HepG2 (cell line): ENCODE data around the gene GMEB2. TPM values are rescaled to one million over a fixed set of nuclear protein-coding genes. Genes with fewer than 3 reads are reported as not detected.

Source experiments
- CBFB ChIP-seq: sonication (generic); formaldehyde crosslinking; IDR thresholded peaks from 2 replicates; pipeline ENCODE4 v1.4.0; 2020; ENCODE audit warnings: missing genetic modification reagents
- CEBPB ChIP-seq: IDR thresholded peaks from 2 replicates; pipeline ENCODE4 v1.6.1; 2011; ENCODE audit warnings: low read depth, low read length, improper control_type of control experiment, borderline replicate concordance
- EZH2 ChIP-seq: conservative IDR thresholded peaks from 2 replicates; pipeline ENCODE4 v1.6.1; 2012; ENCODE audit warnings: mild to moderate bottlenecking, low read depth, low read length, moderate library complexity
- FOXJ3 ChIP-seq: sonication (generic); formaldehyde crosslinking; IDR thresholded peaks from 2 replicates; pipeline ENCODE4 v1.4.0; 2020; ENCODE audit warnings: missing genetic modification reagents, mild to moderate bottlenecking, borderline replicate concordance
- JUND ChIP-seq: sonication (generic); formaldehyde crosslinking; IDR thresholded peaks from 2 replicates; pipeline ENCODE4 v1.8.0; 2022; ENCODE audit warnings: mild to moderate bottlenecking, missing genetic modification reagents
- NCOA5 ChIP-seq: sonication (generic); formaldehyde crosslinking; IDR thresholded peaks from 2 replicates; pipeline ENCODE4 v1.4.0; 2020; ENCODE audit warnings: missing genetic modification reagents
- RBM39 ChIP-seq: fragments of 200-400 bp; formaldehyde crosslinking; IDR thresholded peaks from one replicate; pipeline ENCODE4 v1.6.1; 2018; ENCODE audit warnings: antibody characterized with exemption, mild to moderate bottlenecking, low read depth, low read length; ENCODE audit not compliant: poor library complexity, severe bottlenecking
- REXO4 ChIP-seq: sonication (generic); formaldehyde crosslinking; IDR thresholded peaks from 2 replicates; pipeline ENCODE4 v1.8.0; 2022; ENCODE audit warnings: missing genetic modification reagents, mild to moderate bottlenecking, borderline replicate concordance
- RFX5 ChIP-seq: IDR thresholded peaks from 2 replicates; pipeline ENCODE4 v1.6.1; 2011; ENCODE audit warnings: low read depth, low read length, improper control_type of control experiment
- SIX4 ChIP-seq: sonication (generic); formaldehyde crosslinking; IDR thresholded peaks from 2 replicates; pipeline ENCODE4 v1.4.0; 2020; ENCODE audit warnings: missing genetic modification reagents
- SKI ChIP-seq: fragments of 450-650 bp; IDR thresholded peaks from one replicate; pipeline ENCODE4 v1.6.1; 2018; ENCODE audit warnings: mild to moderate bottlenecking; ENCODE audit not compliant: partially characterized antibody
- SNAI1 ChIP-seq: sonication (generic); formaldehyde crosslinking; IDR thresholded peaks from 2 replicates; pipeline ENCODE4 v1.5.0; 2020; ENCODE audit warnings: mild to moderate bottlenecking, missing genetic modification reagents, borderline replicate concordance
- U2AF1 ChIP-seq: fragments of 200-400 bp; formaldehyde crosslinking; optimal IDR thresholded peaks from 2 replicates; pipeline ENCODE3; 2017; ENCODE audit warnings: mild to moderate bottlenecking, low read depth, low read length
- ZC3H4 ChIP-seq: sonication (generic); formaldehyde crosslinking; IDR thresholded peaks from 2 replicates; pipeline ENCODE4 v1.4.0; 2020; ENCODE audit warnings: missing genetic modification reagents, borderline replicate concordance
- ZNF292 ChIP-seq: sonication (generic); formaldehyde crosslinking; IDR thresholded peaks from 2 replicates; pipeline ENCODE4 v1.8.1; 2022; ENCODE audit warnings: mild to moderate bottlenecking, low read depth, missing genetic modification reagents, borderline replicate concordance
- ZNF577 ChIP-seq: sonication (generic); formaldehyde crosslinking; IDR thresholded peaks from 2 replicates; pipeline ENCODE4 v1.4.0; 2020; ENCODE audit warnings: mild to moderate bottlenecking, low read depth, missing genetic modification reagents, borderline replicate concordance
- ZNF607 ChIP-seq: sonication (generic); formaldehyde crosslinking; IDR thresholded peaks from 2 replicates; pipeline ENCODE4 v1.5.1; 2020; ENCODE audit warnings: missing genetic modification reagents, mild to moderate bottlenecking, borderline replicate concordance
- ZNF616 ChIP-seq: sonication (generic); formaldehyde crosslinking; IDR thresholded peaks from 2 replicates; pipeline ENCODE4 v1.5.0; 2020; ENCODE audit warnings: low read depth, mild to moderate bottlenecking, missing genetic modification reagents
- polyA plus RNA-seq, 8 experiments: library from polyadenylated mRNA; depleted of rRNA in 3 of 8; stranded (reverse) in 7 of 8; unstranded in 1 of 8; fragments of >200 nt; fragmentation: Illumina TruSeq in 4 of 8; extraction: Trizol in 4 of 8; gene quantifications; 2 replicates each; pipeline versions ENCODE4 v1.2.1 to v1.2.3, GENCODE V29; 2011 to 2016; ENCODE audit warnings: low read depth in 4 of 8, missing spikeins in 1 of 8, mixed read lengths in 1 of 8; ENCODE audit not compliant: insufficient read depth in 1 of 8
- total RNA-seq, 5 experiments: library from RNA; depleted of rRNA; stranded (reverse); fragments of >200 nt; fragmentation: Illumina TruSeq; extraction: Trizol; gene quantifications; 2 replicates each; pipeline ENCODE4 v1.2.3, GENCODE V29; 2016; ENCODE audit warnings: low read depth in 1 of 5
- TF ChIP-seq, protein P1 (sequence below): sonication (generic); formaldehyde crosslinking; IDR thresholded peaks from 2 replicates; pipeline ENCODE4 v1.4.0; 2020; ENCODE audit warnings: missing genetic modification reagents, borderline replicate concordance
- TF ChIP-seq, protein P2 (sequence below): IDR thresholded peaks from 2 replicates; pipeline ENCODE4 v1.6.1; 2016; ENCODE audit warnings: low read depth, missing genetic modification reagents, missing compliant biosample characterization
- TF ChIP-seq, protein P3 (sequence below): sonication (generic); formaldehyde crosslinking; IDR thresholded peaks from 2 replicates; pipeline ENCODE4 v1.5.0; 2020; ENCODE audit warnings: mild to moderate bottlenecking, missing genetic modification reagents

The GMEB2 gene
- total and polyA plus RNA-seq, 2 of the 13 experiments (the other 11 are each of a cell fraction or from before 2014, with no cell fraction given), result 10.6 to 12.4 TPM

DNA sequence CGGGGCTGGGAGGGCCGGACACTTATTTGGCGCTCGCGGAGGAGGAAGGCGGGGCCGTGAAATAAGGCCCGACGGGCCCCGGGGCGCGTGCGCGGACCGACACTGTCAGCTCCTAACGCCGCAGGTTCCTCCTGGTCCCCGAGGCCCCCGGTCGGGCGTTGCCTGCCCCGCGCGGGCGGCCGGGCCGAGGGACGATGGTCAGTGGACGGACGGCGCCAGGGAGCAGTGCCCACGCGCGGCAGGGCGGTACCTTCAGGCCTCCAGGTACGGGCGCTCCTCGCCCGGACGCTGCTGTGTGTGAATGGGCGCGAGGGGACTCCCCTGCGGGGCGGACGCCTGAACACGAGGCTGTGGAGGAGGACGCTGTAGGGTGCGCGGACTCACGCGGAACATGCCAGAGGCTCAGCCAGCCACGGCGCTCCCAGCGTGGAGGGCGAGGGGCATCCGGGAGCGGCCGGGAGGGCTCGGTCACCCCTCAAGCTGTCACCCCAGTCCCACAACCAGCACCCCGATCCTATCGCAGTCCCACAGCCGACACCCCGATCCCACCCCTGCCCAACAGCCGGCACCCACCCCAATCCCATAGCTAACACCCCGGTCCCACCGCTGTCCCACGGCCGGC, 339 bp upstream of the GMEB2 start (continued):
- TF ChIP-seq ZC3H4 (CRISPR knock-in tag) (0 out of 2 replicates have a peak, but pooled peaks have one; percentile 37), ZNF607 (CRISPR knock-in tag) (peak; percentile 97), NCOA5 (CRISPR knock-in tag) (peak; percentile 48; the same call in 1 of the 2 replicates), SKI (peak; percentile 75), EZH2 (no peak), SNAI1 (CRISPR knock-in tag) (peak; percentile 52; the same call in 1 of the 2 replicates), CBFB (peak; percentile 91), RFX5 (no peak), U2AF1 (no peak), ZNF577 (CRISPR knock-in tag) (no peak), JUND (CRISPR knock-in tag) (no peak), SIX4 (CRISPR knock-in tag) (peak; percentile 63; the same call in 1 of the 2 replicates), CEBPB (no peak), RBM39 (peak; percentile 1), ZNF292 (no peak), FOXJ3 (no peak; the same call in 1 of the 2 replicates), REXO4 (CRISPR knock-in tag) (no peak), ZNF616 (peak; percentile 85)
- TF ChIP-seq, protein P1, sequence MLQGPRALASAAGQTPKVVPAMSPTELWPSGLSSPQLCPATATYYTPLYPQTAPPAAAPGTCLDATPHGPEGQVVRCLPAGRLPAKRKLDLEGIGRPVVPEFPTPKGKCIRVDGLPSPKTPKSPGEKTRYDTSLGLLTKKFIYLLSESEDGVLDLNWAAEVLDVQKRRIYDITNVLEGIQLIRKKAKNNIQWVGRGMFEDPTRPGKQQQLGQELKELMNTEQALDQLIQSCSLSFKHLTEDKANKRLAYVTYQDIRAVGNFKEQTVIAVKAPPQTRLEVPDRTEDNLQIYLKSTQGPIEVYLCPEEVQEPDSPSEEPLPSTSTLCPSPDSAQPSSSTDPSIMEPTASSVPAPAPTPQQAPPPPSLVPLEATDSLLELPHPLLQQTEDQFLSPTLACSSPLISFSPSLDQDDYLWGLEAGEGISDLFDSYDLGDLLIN (CRISPR knock-in tag), result peak; percentile 89; the same call in 1 of the 2 replicates
- TF ChIP-seq, protein P2, sequence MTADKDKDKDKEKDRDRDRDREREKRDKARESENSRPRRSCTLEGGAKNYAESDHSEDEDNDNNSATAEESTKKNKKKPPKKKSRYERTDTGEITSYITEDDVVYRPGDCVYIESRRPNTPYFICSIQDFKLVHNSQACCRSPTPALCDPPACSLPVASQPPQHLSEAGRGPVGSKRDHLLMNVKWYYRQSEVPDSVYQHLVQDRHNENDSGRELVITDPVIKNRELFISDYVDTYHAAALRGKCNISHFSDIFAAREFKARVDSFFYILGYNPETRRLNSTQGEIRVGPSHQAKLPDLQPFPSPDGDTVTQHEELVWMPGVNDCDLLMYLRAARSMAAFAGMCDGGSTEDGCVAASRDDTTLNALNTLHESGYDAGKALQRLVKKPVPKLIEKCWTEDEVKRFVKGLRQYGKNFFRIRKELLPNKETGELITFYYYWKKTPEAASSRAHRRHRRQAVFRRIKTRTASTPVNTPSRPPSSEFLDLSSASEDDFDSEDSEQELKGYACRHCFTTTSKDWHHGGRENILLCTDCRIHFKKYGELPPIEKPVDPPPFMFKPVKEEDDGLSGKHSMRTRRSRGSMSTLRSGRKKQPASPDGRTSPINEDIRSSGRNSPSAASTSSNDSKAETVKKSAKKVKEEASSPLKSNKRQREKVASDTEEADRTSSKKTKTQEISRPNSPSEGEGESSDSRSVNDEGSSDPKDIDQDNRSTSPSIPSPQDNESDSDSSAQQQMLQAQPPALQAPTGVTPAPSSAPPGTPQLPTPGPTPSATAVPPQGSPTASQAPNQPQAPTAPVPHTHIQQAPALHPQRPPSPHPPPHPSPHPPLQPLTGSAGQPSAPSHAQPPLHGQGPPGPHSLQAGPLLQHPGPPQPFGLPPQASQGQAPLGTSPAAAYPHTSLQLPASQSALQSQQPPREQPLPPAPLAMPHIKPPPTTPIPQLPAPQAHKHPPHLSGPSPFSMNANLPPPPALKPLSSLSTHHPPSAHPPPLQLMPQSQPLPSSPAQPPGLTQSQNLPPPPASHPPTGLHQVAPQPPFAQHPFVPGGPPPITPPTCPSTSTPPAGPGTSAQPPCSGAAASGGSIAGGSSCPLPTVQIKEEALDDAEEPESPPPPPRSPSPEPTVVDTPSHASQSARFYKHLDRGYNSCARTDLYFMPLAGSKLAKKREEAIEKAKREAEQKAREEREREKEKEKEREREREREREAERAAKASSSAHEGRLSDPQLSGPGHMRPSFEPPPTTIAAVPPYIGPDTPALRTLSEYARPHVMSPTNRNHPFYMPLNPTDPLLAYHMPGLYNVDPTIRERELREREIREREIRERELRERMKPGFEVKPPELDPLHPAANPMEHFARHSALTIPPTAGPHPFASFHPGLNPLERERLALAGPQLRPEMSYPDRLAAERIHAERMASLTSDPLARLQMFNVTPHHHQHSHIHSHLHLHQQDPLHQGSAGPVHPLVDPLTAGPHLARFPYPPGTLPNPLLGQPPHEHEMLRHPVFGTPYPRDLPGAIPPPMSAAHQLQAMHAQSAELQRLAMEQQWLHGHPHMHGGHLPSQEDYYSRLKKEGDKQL, result no peak
- TF ChIP-seq, protein P3, sequence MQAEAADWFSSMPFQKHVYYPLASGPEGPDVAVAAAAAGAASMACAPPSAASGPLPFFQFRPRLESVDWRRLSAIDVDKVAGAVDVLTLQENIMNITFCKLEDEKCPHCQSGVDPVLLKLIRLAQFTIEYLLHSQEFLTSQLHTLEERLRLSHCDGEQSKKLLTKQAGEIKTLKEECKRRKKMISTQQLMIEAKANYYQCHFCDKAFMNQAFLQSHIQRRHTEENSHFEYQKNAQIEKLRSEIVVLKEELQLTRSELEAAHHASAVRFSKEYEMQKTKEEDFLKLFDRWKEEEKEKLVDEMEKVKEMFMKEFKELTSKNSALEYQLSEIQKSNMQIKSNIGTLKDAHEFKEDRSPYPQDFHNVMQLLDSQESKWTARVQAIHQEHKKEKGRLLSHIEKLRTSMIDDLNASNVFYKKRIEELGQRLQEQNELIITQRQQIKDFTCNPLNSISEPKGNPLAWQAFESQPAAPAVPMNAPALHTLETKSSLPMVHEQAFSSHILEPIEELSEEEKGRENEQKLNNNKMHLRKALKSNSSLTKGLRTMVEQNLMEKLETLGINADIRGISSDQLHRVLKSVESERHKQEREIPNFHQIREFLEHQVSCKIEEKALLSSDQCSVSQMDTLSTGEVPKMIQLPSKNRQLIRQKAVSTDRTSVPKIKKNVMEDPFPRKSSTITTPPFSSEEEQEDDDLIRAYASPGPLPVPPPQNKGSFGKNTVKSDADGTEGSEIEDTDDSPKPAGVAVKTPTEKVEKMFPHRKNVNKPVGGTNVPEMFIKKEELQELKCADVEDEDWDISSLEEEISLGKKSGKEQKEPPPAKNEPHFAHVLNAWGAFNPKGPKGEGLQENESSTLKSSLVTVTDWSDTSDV (CRISPR knock-in tag), result peak; percentile 95; the same call in 1 of the 2 replicates
